BLaER1 treated with 17β-estradiol and CSF1 and Interleukin-3, amounts not matched to agents 10 nM and 100 nM (cell line): ENCODE measurements around the gene MCAT.

Source experiments
- H3K27ac ChIP-seq, 11 experiments: shearing (Covaris generic); formaldehyde crosslinking; 2 replicates each; pipeline ENCODE4 v1.8.1; 2022
- H3K27me3 ChIP-seq, 11 experiments: shearing (Covaris generic); formaldehyde crosslinking; 2 replicates each; pipeline ENCODE4 v1.8.1; 2022
- H3K36me3 ChIP-seq, 11 experiments: shearing (Covaris generic); formaldehyde crosslinking; 2 replicates each; pipeline ENCODE4 v1.8.1; 2022
- H3K4me1 ChIP-seq, 10 experiments: shearing (Covaris generic); formaldehyde crosslinking; 2 replicates each; pipeline ENCODE4 v1.8.1; 2022
- H3K4me2 ChIP-seq, 11 experiments: shearing (Covaris generic); formaldehyde crosslinking; 2 replicates each; pipeline ENCODE4 v1.8.1; 2022
- H3K4me3 ChIP-seq, 10 experiments: shearing (Covaris generic); formaldehyde crosslinking; 2 replicates each; pipeline ENCODE4 v1.8.1; 2022
- H3K9ac ChIP-seq, 11 experiments: shearing (Covaris generic); formaldehyde crosslinking; 2 replicates each; pipeline ENCODE4 v1.8.1; 2022
- H3K9me3 ChIP-seq, 11 experiments: shearing (Covaris generic); formaldehyde crosslinking; replicated peaks in 1 of 11; 2 replicates each; pipeline ENCODE4 v1.8.1; 2022
- H4K20me1 ChIP-seq, 11 experiments: shearing (Covaris generic); formaldehyde crosslinking; 2 replicates each; pipeline ENCODE4 v1.8.1; 2022
- Cebpa-rat ChIP-seq, 11 experiments: shearing (Covaris generic); IDR thresholded peaks; 2 replicates each; pipeline ENCODE4 v1.8.1; 2022

Gene MCAT

GRCh38 chr22:43090130-43090789, 52.9 kb downstream of the MCAT start:
- H3K4me1 ChIP-seq: peaks cover 26 to 49% (median 39%) of the 10 kb centered on the region in 10 experiments
- H3K36me3 ChIP-seq: peaks cover 0 to 7% (median 4%) of the 10 kb centered on the region in 11 experiments; a peak in 5 of 22 replicates
- no peak overlapping the region for H3K4me3 ChIP-seq
- peak overlapping the region in 1 of 11 experiments; percentile 73; a peak in 1 of 22 replicates for H3K9ac ChIP-seq
- no peak for TF ChIP-seq Cebpa-rat (IDR thresholded peaks at IDR 0.05)
- H3K27ac ChIP-seq: peak overlapping the region in 6 of 11 experiments; percentile 57 to 68 (median 62); a peak in 11 of 22 replicates
- H3K9me3 ChIP-seq: peaks cover 0 to under 1% (median 0%) of the 10 kb centered on the region in 11 experiments; a peak in 1 of 22 replicates
- H4K20me1 ChIP-seq: no peaks in the 10 kb centered on the region; a peak in 1 of 22 replicates
- H3K27me3 ChIP-seq: no peaks in the 10 kb centered on the region
- peak overlapping the region; percentile 79 to 99 (median 92); a peak in 20 of 22 replicates for H3K4me2 ChIP-seq

GRCh38 chr22:43088984-43089717, 54.0 kb downstream of the MCAT start, which contains the start of gene TTLL1:
TSS of gene TTLL1 (minus strand) at chr22:43089391. CDS start at chr22:43075586, 13,805 bp downstream.
- Histone ChIP-seq H3K27ac (peak within 1 kb of the TSS in 10 of 11 experiments; percentile 57 to 70 (median 64); a peak in 20 of 22 replicates), H3K36me3 (peaks cover 0 to 8% (median 4%) of the 10 kb centered on the region in 11 experiments; a peak in 5 of 22 replicates), H3K4me2 (peak within 1 kb of the TSS; percentile 79 to 99 (median 92)), H3K27me3 (no peaks in the 10 kb centered on the region), H4K20me1 (no peaks in the 10 kb centered on the region; a peak in 1 of 22 replicates), H3K4me3 (peak within 1 kb of the TSS; percentile 68 to 93 (median 73)), H3K9ac (peak within 1 kb of the TSS; percentile 58 to 78 (median 71); a peak in 21 of 22 replicates), H3K4me1 (peaks cover 15 to 42% (median 28%) of the 10 kb centered on the region in 10 experiments), H3K9me3 (no peaks in the 10 kb centered on the region)
- TF ChIP-seq Cebpa-rat (IDR thresholded peaks at IDR 0.05): no peak

GRCh38 chr22:43088627-43088983, 54.6 kb downstream of the MCAT start:
- Histone ChIP-seq H3K27me3 (no peaks in the 10 kb centered on the region), H3K4me3 (peak overlapping the region; percentile 68 to 93 (median 73)), H3K4me2 (peak overlapping the region; percentile 79 to 99 (median 92)), H3K27ac (peak overlapping the region in 10 of 11 experiments; percentile 43 to 70 (median 62); a peak in 19 of 22 replicates), H4K20me1 (no peaks in the 10 kb centered on the region; a peak in 1 of 22 replicates), H3K9ac (peak overlapping the region; percentile 58 to 78 (median 71); a peak in 21 of 22 replicates), H3K4me1 (peaks cover 14 to 36% (median 24%) of the 10 kb centered on the region in 10 experiments), H3K9me3 (no peaks in the 10 kb centered on the region), H3K36me3 (peaks cover 0 to 8% (median 4%) of the 10 kb centered on the region in 11 experiments; a peak in 5 of 22 replicates)
- no peak for TF ChIP-seq Cebpa-rat (IDR thresholded peaks at IDR 0.05)

- Histone ChIP-seq H3K36me3 (peaks cover 0 to 8% (median 4%) of the 10 kb centered on the region in 11 experiments; a peak in 5 of 22 replicates), H3K4me3 (no peak overlapping the region), H3K9me3 (no peaks in the 10 kb centered on the region), H3K4me1 (peaks cover 13 to 17% (median 14%) of the 10 kb centered on the region in 10 experiments), H3K9ac (0 out of 22 replicates have a peak overlapping the region, but pooled peaks of 1 of the 11 experiments have one; percentile 1), H3K27ac (no peak overlapping the region), H3K4me2 (no peak overlapping the region), H3K27me3 (no peaks in the 10 kb centered on the region), H4K20me1 (no peaks in the 10 kb centered on the region; a peak in 1 of 22 replicates)
- no peak for TF ChIP-seq Cebpa-rat (IDR thresholded peaks at IDR 0.05)
These were observed 57.3 kb downstream of the MCAT start for GRCh38 chr22:43085658-43086606.
